Measurements from ENCODE around the gene SCGB1C1. TPM values are rescaled to one million over a fixed set of nuclear protein-coding genes. Genes with fewer than 3 reads are reported as not detected.
"Not testable (repeated sequence)": the region's sequence is repeated elsewhere in the genome, so short reads cannot be mapped to it uniquely, and the experiment has no call there.

The SCGB1C1 gene
- not detected for total RNA-seq

DNA sequence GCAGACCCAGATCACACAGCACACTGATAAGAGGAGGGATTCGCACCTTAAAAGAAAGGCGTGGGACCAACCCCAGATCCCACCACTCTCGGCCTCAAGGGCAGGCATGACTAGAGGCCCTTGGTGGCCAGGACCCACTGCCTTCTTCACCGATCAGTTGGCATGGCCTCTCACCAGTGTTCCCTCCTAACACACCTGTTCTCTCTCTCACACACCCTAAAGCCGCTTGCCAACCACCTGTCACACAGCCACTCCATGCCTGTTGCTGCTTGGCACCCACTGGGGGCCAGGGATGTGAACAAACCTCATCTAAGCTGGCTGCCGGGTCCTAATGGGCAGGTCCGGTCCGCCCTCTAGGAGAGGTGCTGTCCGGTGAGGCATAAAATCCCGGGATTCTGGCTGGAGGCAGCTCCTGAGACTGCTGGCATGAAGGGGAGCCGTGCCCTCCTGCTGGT, at the start of gene SCGB1C1:
TSS of gene SCGB1C1 (plus strand) at position 405 of the 455 bp plus-strand sequence. CDS start at position 427, 22 bp downstream.
- not testable (repeated sequence) for DNase-seq

- DNase-seq: not testable (repeated sequence)
Measured at GRCh38 chr11:180242-180641, 12.6 kb upstream of the SCGB1C1 start.

DNA sequence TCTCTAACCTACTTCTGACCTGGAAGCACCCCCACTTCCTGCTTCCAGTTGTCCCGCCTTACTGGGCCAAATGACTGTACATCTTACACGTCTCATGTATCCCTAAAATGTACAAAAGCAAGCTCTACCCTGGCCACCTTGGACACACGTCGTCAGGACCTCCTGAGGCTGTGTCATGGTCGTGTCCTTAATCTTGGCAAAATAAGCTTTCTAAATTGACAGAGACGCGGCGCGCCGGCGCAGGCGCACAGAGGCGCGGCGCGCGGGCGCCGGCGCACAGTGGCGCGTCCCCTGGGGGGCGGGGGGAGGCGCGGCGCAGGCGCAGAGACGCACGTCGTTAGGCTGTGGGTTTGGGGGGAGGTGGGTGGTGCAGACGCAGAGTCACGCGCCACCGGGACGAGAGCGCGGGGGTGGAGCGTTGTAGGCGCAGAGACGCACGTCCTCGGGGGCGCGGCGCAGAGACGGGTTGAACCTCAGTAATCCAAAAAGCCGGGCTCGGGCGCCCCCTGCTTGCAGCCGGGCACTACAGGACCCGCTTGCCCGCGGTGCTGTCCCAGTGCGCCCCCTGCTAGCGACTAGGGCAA, 3.6 kb upstream of the SCGB1C1 start:
- DNase-seq: not testable (repeated sequence)

GRCh38 chr11:189843-190311, 3.0 kb upstream of the SCGB1C1 start:
- not testable (repeated sequence) for DNase-seq

DNA sequence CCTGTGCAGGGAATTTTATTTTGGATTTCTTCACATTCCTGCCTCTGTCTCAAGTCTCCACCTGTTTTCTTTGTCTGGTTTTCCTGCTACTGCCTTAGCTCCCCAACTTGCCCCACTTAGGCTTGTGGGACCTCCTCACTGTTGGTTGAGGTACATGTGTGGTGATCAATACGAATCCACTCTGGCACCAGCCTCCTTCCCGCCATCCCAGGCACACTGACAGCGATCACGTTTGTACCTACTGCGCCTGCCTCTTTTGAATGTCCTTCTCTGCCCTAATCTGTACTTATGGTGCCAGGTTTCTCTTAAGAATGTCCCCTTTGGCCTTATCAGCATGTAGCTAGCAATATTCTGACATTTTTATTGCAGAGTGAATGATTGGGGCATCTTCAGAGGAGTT, 2.3 kb upstream of the SCGB1C1 start:
- not testable (repeated sequence) for DNase-seq

DNA sequence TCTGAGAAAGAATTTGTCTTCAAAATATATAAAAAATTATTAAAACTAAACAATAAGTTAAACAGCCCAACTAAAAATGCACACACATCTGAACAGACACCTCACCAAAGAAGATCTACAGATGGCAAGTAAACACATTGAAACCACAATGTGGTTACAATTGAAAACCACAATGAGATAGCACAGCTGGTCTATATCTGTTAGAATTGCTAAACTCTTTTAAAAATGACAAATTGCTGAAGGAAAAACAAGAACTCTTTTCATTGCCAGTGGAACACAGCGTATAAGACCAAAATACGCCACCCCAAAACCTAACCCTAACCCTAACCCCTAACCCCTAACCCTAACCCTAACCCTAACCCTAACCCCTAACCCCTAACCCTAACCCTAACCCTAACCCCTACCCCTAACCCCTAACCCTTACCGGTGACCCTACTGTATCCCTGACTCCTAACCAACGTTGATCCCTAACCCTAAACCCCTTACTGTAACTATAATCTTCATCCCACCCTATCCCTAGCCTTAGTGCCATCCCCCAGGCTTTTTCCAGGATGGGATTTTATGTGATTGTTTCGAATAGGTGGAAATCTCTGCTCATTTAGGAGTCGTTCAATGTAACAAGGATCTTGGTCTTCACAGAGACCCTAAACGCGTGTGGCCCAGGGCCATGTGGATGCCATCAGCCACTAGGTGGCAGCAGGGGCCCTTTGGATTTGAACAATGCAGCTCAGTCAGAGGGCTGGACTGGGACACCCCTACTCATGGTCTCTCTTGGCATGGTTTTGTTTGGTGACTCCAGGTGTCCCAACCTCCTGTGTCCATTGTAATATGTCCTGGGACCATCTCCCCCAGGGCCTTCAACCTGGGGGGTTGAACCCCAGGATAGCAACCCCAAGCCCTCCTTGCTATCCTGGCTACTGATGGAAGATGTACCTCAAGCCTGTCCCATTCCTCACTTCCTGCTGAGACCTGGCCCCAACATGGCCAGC, 1.1 kb upstream of the SCGB1C1 start:
- DNase-seq: not testable (repeated sequence)

DNA sequence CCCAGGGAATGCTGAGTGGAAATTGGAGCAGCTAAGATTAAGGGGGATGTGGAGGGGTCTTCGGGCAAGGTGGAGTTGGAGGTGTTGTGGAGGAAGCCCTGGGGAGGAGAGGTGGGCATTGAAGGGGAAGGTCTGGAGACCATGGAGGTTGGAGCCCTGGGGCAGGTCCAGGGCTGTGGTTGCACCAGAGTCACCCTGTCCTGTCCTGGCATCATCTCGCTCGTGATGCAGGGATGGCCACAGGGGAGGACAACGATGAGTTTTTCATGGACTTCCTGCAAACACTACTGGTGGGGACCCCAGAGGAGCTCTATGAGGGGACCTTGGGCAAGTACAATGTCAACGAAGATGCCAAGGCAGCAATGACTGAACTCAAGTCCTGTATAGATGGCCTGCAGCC, 603 bp downstream of the SCGB1C1 start:
- not testable (repeated sequence) for DNase-seq

DNA sequence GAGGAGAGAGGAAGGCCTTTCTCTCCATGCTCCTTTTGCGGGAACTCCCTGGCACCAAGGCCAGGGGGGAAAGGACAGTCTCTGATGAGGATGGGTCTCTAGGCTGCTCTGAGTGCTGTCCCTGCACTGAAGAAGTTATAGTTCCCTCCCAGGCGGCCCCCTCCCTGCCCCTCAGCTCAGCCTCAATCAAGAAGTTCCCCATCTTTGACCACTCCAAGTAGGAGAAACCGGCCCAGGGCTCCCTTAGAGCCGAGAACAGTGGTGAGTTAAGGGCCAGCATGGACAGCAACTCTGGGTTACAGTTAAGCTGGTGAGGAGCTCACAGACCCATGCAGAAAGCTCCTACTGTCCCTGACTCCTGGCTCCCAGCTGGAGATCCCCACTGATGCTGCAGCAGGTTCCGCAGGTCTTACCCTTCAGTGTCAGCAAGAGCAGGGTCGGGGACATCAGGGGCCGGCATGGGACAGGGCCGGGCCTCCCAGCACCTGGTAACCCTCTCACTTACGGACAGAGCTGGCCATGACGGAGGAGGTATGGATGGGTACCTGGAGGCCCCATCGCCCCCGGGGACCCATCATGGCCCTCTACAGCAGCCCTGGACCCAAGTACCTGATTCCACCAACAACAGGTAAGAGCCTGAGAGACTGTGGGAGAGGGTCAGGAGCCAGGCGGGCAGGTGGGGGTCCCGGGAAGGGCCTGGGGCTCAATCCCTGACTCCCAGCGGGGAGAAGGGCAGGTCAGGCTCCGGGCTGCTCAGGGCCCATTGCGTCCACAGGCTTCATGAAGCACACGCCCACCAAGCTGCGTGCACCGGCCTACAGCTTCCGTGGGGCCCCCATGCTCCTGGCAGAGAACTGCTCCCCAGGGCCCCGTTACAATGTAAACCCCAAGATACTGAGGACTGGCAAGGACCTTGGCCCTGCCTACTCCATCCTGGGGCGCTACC, 4.2 kb downstream of the SCGB1C1 start:
- no peak for DNase-seq

GRCh38 chr11:197741-198235, 4.9 kb downstream of the SCGB1C1 start:
- no peak for DNase-seq

DNA sequence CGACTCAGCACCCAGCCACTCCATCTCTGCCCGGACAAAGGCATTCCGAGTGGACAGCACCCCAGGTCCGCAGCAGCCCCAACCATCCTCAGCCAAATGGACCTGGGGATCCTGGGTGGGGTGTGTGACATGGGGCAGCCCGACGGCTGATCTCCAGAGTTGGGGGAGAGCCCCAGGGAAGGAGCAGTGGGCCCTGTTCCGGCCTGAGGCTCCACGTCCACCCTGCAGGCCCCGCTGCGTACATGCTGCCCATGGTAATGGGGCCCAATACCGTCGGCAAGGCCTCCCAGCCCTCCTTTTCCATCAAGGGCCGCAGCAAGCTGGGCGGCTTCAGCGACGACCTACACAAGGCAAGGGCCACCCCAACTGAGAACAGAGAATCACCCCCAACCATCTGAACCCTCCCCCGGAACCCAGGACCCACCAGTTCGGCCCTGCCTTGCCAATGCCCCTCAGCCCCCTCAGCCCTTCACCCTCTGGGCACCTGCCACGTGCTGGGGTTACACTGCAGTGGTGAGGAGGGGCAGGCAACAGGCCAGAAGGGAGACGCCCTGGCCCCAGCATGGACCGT, 5.4 kb downstream of the SCGB1C1 start:
- DNase-seq: no peak

DNA sequence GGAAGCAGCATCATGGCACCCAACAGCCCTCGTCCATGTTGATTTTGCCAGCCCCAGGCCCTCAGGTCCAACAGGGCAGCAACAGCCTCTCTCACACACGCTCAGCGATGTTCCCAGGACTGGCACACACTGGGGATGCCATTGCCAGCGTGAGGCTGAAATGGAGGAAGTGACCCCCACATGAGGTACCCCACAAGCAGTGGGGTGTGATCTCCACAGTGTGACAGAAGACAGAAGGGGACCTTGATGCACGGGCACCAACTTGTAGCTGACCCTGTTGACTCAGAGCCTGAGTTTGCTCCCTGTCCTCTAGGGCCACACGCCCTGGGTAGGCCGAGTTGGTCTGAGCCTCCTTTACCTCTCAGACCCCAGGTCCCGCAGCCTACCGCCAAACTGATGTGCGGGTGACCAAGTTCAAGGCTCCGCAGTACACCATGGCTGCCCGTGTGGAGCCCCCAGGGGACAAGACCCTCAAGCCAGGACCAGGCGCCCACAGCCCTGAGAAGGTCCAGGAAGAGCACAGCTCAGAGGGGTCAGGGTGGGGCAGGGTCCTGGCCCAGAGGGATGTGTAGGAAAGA, 6.2 kb downstream of the SCGB1C1 start:
- no peak for DNase-seq

DNA sequence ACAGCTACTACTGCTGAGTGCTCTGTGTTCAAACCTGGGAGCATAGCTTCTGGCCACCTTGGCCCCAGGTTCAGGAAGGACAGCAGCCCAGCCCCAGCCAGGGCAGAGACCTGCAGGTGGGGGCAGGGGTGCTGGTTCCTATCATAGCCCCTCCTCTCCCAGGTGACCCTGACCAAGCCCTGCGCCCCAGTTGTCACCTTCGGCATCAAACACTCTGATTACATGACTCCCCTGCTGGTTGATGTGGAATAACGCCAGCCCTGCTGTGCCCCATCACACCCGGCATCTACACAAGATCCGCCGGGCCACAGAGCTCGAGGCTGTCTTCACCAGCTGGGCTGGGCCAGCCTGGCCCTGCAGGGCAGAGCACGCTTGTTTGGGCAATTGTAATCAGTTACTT, 6.9 kb downstream of the SCGB1C1 start:
- no peak for DNase-seq

GRCh38 chr11:200224-201003, 7.5 kb downstream of the SCGB1C1 start:
- no peak for DNase-seq

GRCh38 chr11:201966-202365, 9.1 kb downstream of the SCGB1C1 start:
- no peak for DNase-seq

DNA sequence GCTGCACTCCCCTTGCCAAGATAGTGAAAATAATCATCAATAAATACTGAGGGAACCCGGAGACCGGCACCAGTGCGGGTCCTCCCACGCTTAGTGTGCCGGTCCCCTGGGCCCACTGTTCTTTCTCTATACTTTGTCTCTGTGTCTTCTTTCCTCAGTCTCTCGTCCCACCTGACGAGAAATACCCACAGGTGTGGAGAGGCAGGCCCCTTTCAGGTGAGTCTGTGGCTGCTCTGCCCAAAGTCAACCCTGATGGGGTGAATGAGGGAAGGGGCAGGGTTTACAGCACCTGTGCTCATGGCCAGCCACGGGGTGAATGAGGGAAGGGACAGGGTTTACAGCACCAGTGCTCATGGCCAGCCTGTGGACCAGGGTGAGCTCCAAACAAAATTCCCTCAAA, 9.6 kb downstream of the SCGB1C1 start:
- no peak for DNase-seq

DNA sequence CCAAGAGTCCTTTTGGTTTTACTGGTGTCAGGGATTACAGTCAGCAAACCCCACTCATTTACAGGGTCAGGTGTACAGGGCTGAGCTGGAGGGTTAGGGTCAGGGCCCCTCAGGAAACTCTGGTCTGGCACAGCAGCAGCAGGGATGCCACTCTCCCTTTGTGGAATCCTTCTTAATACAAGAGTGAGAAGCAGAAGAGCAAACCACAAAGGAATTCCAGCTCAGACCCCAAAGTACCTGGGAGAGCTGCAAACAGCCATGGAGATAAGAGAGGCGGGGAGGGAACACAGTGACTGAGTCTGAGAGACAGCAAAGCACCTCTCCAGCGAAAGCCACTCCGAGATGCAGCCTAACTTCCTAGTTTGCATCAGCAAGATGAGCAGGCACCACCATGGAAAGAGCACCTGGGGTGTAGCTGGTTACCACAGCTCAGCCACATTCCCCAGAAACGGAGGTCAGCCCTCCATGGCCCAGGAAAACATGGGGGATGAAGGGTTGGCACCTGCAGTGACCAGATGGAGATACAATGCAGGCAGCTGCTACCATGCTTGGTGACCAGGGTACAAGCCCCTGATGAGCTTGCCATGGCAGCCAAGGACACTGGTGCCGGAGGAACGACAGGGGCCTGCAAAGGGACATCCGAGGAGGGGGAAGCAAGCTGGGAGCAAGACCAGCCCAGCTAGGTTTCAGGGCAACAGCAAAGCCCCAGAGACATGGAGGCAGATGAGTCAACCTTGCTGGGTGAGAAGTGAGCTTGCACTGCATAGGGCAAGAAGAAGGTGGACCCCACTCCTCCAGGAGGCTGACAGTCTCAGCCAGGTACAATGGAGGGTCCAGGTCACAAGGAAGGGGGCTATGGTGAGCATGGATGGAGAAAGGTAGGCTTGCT, 10.4 kb downstream of the SCGB1C1 start:
- no peak for DNase-seq

DNA sequence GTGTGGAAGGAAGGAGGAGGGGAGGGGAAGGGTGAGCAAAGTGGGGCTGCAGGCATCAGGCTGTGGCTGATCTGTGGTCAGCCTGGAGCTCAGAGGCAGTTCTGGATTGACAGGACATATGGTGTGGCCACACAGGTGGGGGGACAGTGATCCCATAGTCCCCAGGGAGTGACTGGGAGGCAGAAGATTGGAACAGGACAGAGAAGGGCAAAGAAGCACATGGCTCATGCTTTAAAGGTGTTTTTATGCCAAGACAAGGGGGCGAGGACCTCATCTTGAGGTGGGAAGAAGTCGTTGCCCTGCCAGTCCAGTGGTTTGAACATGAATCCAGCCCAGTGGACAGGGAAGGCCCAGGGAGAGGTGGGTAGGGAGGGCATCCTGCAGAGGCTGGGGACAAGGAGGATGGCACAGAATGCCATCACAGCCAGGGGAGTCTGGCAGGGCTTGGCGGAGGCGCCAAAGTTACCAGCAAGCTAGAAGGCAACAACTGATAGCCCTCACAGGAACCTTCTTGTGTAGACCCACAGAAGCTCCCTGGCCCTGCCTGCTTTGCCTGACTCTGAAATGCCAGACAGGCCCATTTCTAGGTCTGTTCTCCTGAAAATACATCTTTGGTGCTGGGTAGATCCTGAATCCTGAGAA, 11.2 kb downstream of the SCGB1C1 start:
- no peak for DNase-seq

DNA sequence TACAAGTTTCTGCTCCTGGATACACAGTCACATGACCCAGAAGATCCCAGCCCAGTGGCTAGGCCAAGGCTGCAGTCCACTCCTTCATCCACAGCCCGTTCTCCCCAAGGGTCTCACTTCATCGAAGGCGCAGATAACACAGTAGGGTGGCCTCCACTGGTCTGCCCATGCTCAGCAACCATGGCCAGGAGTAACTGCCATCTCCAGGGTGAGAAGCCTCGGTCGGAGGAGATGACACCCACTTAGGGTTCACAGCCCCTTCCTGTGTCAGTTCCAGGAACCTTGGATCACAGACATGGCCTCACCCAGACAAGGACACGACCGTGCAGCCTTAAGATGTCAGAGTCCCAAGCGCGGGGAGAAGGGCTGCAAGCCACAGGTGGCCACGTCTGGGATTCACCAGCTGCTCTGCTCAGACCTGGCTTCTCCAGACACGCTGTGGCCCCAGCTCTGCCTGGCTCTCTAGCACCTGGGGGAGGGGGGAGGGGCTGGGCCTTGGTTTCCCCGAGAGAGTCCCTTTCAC, 11.8 kb downstream of the SCGB1C1 start:
- DNase-seq: no peak

Measured in occipital lobe (tissue), 2 donors.